Activated CD8-positive, alpha-beta T cell treated with anti-CD3 and anti-CD28 coated beads for 36 hours (primary cell): ENCODE data around the gene CMIP. TPM values are rescaled to one million over a fixed set of nuclear protein-coding genes. Genes with fewer than 3 reads are reported as not detected.
"Not testable (repeated sequence)": the region's sequence is repeated elsewhere in the genome, so short reads cannot be mapped to it uniquely, and the experiment has no call there.

ENCODE experiments used
- ATAC-seq: fragments of 200-7000 bp; cut with Tn5 transposase; one replicate; pipeline ENCODE4 v1.10.0; 2021; ENCODE audit warnings: mild to moderate bottlenecking, moderate library complexity
- CTCF ChIA-PET: fragments of 350-600 bp; sonication (Branson Sonifier 250); formaldehyde crosslinking; loops from one replicate; lab custom pipeline; 2021; ENCODE audit warnings: antibody characterized with exemption; lab: Charles Lee
- POLR2A ChIA-PET: fragments of 350-600 bp; sonication (Branson Sonifier 250); formaldehyde crosslinking; loops from one replicate; lab custom pipeline; 2021; ENCODE audit warnings: antibody characterized with exemption; lab: Charles Lee
- DNase-seq: peaks from one replicate; pipeline ENCODE4 v3.0.0-alpha.2; 2020
- H3K27ac Mint-ChIP-seq: one replicate; pipeline ENCODE4 v1.8.0; 2021; ENCODE audit warnings: mild to moderate bottlenecking, mixed read lengths
- H3K27me3 Mint-ChIP-seq: one replicate; pipeline ENCODE4 v1.8.0; 2021; ENCODE audit warnings: mixed read lengths
- H3K36me3 Mint-ChIP-seq: one replicate; pipeline ENCODE4 v1.8.0; 2021; ENCODE audit warnings: low read depth, mixed read lengths
- H3K4me1 Mint-ChIP-seq: one replicate; pipeline ENCODE4 v1.8.0; 2021; ENCODE audit warnings: low read depth, mixed read lengths
- H3K4me3 Mint-ChIP-seq: one replicate; pipeline ENCODE4 v1.8.0; 2021; ENCODE audit warnings: mild to moderate bottlenecking, moderate library complexity, mixed read lengths
- H3K9me3 Mint-ChIP-seq: one replicate; pipeline ENCODE4 v1.8.0; 2021; ENCODE audit warnings: mixed read lengths
- CTCF ChIP-seq: fragments of 200-600 bp; IDR thresholded peaks from one replicate; pipeline ENCODE4 v1.8.0; 2022; ENCODE audit warnings: antibody characterized with exemption, mild to moderate bottlenecking
- intact Hi-C: fragments of 100-400 bp; cut with micrococcal nuclease; formaldehyde crosslinking; loops from one replicate; pipeline ENCODE4 v1.10.0; 2022
- total RNA-seq, 2 experiments: library from RNA; stranded (reverse); gene quantifications; one replicate each; pipeline ENCODE4 v1.2.3, GENCODE V29; 2021

Gene CMIP
- total RNA-seq, 2 experiments from 2014 or later: 37.6 to 38.5 TPM

GRCh38 chr16:81522108-81522701, 77.6 kb downstream of the CMIP start:
- Mint-ChIP-seq H3K4me1 (peaks cover 61% of the 10 kb centered on the region), H3K27me3 (no peaks in the 10 kb centered on the region), H3K36me3 (peaks cover 2% of the 10 kb centered on the region), H3K4me3 (no peak overlapping the region), H3K9me3 (no peaks in the 10 kb centered on the region), H3K27ac (peak overlapping the region; percentile 58)
- ChIA-PET POLR2A (interaction anchor here (0.7 to 1.1 kb wide), 2 partner anchors 16 to 18 kb away, joined by 3 to 4 read pairs; no protein-coding TSS in a partner anchor), CTCF (interaction anchor here (1.0 to 1.7 kb wide), 2 partner anchors 22 to 101 kb away, joined by 4 read pairs; no protein-coding TSS in a partner anchor)
- TF ChIP-seq CTCF: no peak
- ATAC-seq: no peak
- DNase-seq: peak; percentile 26
- intact Hi-C loops: loop anchor here (5.0 kb wide), 1 partner anchor 75 kb away; no protein-coding TSS in a partner anchor

GRCh38 chr16:81522851-81523250, 78.2 kb downstream of the CMIP start:
- H3K36me3 Mint-ChIP-seq, H3K9me3 Mint-ChIP-seq, ATAC-seq, POLR2A ChIA-PET, H3K27ac Mint-ChIP-seq, H3K4me3 Mint-ChIP-seq, DNase-seq, H3K27me3 Mint-ChIP-seq: not testable (repeated sequence)
- intact Hi-C loops: loop anchor here (5.0 kb wide), 1 partner anchor 76 kb away; no protein-coding TSS in a partner anchor
- peaks cover 68% of the 10 kb centered on the region for H3K4me1 Mint-ChIP-seq
- CTCF ChIA-PET: interaction anchor here (0.8 to 1.0 kb wide), 2 partner anchors 12 to 119 kb away, joined by 3 read pairs; no protein-coding TSS in a partner anchor

- no peak for TF ChIP-seq CTCF
- ChIA-PET CTCF (interaction anchor here (0.8 to 1.0 kb wide), 2 partner anchors 13 to 119 kb away, joined by 3 read pairs; no protein-coding TSS in a partner anchor), POLR2A (no interaction called here)
- DNase-seq: peak; percentile 24
- no peaks in the 10 kb centered on the region for H3K9me3 Mint-ChIP-seq
- H3K27me3 Mint-ChIP-seq: no peaks in the 10 kb centered on the region
- peaks cover 73% of the 10 kb centered on the region for H3K4me1 Mint-ChIP-seq
- H3K4me3 Mint-ChIP-seq: no peak overlapping the region
- intact Hi-C loops: loop anchor here (5.0 kb wide), 1 partner anchor 76 kb away; no protein-coding TSS in a partner anchor
- H3K27ac Mint-ChIP-seq: peak overlapping the region; percentile 26
- ATAC-seq: no peak
- peaks cover 5% of the 10 kb centered on the region for H3K36me3 Mint-ChIP-seq
Observed at GRCh38 chr16:81523387-81524115, 78.9 kb downstream of the CMIP start.

- intact Hi-C loops: loop anchor here (5.0 kb wide), 1 partner anchor 77 kb away; no protein-coding TSS in a partner anchor
- no peak for TF ChIP-seq CTCF
- no peaks in the 10 kb centered on the region for H3K27me3 Mint-ChIP-seq
- no peaks in the 10 kb centered on the region for H3K9me3 Mint-ChIP-seq
- ATAC-seq: peak; percentile 32
- peaks cover 78% of the 10 kb centered on the region for H3K4me1 Mint-ChIP-seq
- peak; percentile 54 for DNase-seq
- H3K4me3 Mint-ChIP-seq: no peak overlapping the region
- H3K27ac Mint-ChIP-seq: no peak overlapping the region
- ChIA-PET CTCF (no interaction called here), POLR2A (no interaction called here)
- H3K36me3 Mint-ChIP-seq: peaks cover 5% of the 10 kb centered on the region
Observed at GRCh38 chr16:81524382-81524781, 79.8 kb downstream of the CMIP start.

- ATAC-seq, CTCF ChIA-PET, POLR2A ChIA-PET, H3K36me3 Mint-ChIP-seq, H3K4me3 Mint-ChIP-seq, H3K27ac Mint-ChIP-seq, H3K27me3 Mint-ChIP-seq, DNase-seq, H3K9me3 Mint-ChIP-seq: not testable (repeated sequence)
- peaks cover 73% of the 10 kb centered on the region for H3K4me1 Mint-ChIP-seq
- intact Hi-C loops: loop anchor here (5.0 kb wide), 1 partner anchor 78 kb away; no protein-coding TSS in a partner anchor
Observed at GRCh38 chr16:81524885-81525284, 80.3 kb downstream of the CMIP start.
